B cell (primary cell): ENCODE measurements around the gene SLC35G2. TPM values are rescaled to one million over a fixed set of nuclear protein-coding genes. Genes with fewer than 3 reads are reported as not detected.

Experiments used
- ATAC-seq: fragments of 200-7000 bp; cut with Tn5 transposase; one replicate; pipeline ENCODE4 v1.10.0; 2021; ENCODE audit warnings: low read depth, mild to moderate bottlenecking, moderate number of reproducible peaks, moderate library complexity
- CTCF ChIA-PET: fragments of 350-600 bp; sonication (Branson Sonifier 250); formaldehyde crosslinking; loops from one replicate; lab custom pipeline; 2021; ENCODE audit warnings: antibody characterized with exemption, inconsistent platforms; lab: Charles Lee
- POLR2A ChIA-PET: fragments of 350-600 bp; sonication (Branson Sonifier 250); formaldehyde crosslinking; loops from one replicate; lab custom pipeline; 2021; ENCODE audit warnings: antibody characterized with exemption; lab: Charles Lee
- DNase-seq: peaks from one replicate; pipeline ENCODE4 v3.0.0; 2013
- H2AFZ ChIP-seq: 2 replicates; pipeline ENCODE4 v1.6.1; 2012; ENCODE audit warnings: mild to moderate bottlenecking, low read depth, low read length; ENCODE audit not compliant: insufficient read depth, poor library complexity, severe bottlenecking
- H3K27ac ChIP-seq, 2 donors: 1 replicate in 1 of 2; 2 replicates in 1 of 2; pipeline ENCODE4 v1.5.1; 2012 to 2013; ENCODE audit warnings: low read length in 2 of 2, mild to moderate bottlenecking in 2 of 2, moderate library complexity in 1 of 2
- H3K27me3 ChIP-seq, 4 experiments: fragments of 200-600 bp in 1 of 4; sonication (generic) in 1 of 4; replicated peaks in 1 of 4; 1 replicate in 2 of 4; 2 replicates in 2 of 4; pipeline versions ENCODE4 v1.6.1 to v1.7.0; 2013 to 2016; ENCODE audit warnings: low read length in 3 of 4, mild to moderate bottlenecking in 2 of 4, mixed read lengths in 1 of 4, moderate library complexity in 1 of 4; ENCODE audit not compliant: insufficient read depth in 4 of 4, control insufficient read depth in 3 of 4; ENCODE audit errors: control extremely low read depth in 1 of 4
- H3K36me3 ChIP-seq, 2 experiments: replicated peaks in 1 of 2; 1 replicate in 1 of 2; 2 replicates in 1 of 2; pipeline versions ENCODE4 v1.6.1 to v1.7.1; 2013; ENCODE audit warnings: low read length in 1 of 2; ENCODE audit not compliant: insufficient read depth in 2 of 2, control insufficient read depth in 1 of 2; ENCODE audit errors: control extremely low read depth in 1 of 2, extremely low read depth in 1 of 2
- H3K4me1 ChIP-seq, 2 donors: fragments of 200-600 bp in 1 of 2; sonication (generic) in 1 of 2; 1 replicate in 1 of 2; 2 replicates in 1 of 2; pipeline versions ENCODE4 v1.5.1 to v1.6.1; 2013 to 2017; ENCODE audit warnings: low read length in 2 of 2; ENCODE audit not compliant: control insufficient read depth in 2 of 2, insufficient read depth in 2 of 2
- H3K4me2 ChIP-seq: replicated peaks from 2 replicates; pipeline ENCODE3; 2012; ENCODE audit warnings: mild to moderate bottlenecking, low read depth, low read length; ENCODE audit not compliant: poor library complexity, severe bottlenecking
- H3K4me3 ChIP-seq, 5 experiments: fragments of 200-600 bp in 1 of 5; sonication (generic) in 1 of 5; 1 replicate in 3 of 5; 2 replicates in 2 of 5; pipeline versions ENCODE4 v1.5.1 to v1.7.0; 2011 to 2016; ENCODE audit warnings: low read length in 4 of 5, mild to moderate bottlenecking in 4 of 5, low read depth in 2 of 5, control low read depth in 1 of 5, moderate library complexity in 1 of 5; ENCODE audit not compliant: insufficient read depth in 1 of 5; ENCODE audit errors: control extremely low read depth in 1 of 5, extremely low read depth in 1 of 5
- H3K79me2 ChIP-seq: fragments of 200-600 bp; sonication (generic); one replicate; pipeline ENCODE4 v1.6.0; 2016; ENCODE audit warnings: low read length; ENCODE audit not compliant: control insufficient read depth, insufficient read depth
- H3K9ac ChIP-seq: fragments of 200-600 bp; sonication (generic); 2 replicates; pipeline ENCODE4 v1.6.1; 2017; ENCODE audit warnings: mild to moderate bottlenecking, low read length, moderate library complexity
- H3K9me3 ChIP-seq, 3 donors: one replicate each; pipeline versions ENCODE4 v1.6.1 to v1.7.1; 2013; ENCODE audit warnings: low read length in 2 of 3; ENCODE audit not compliant: control insufficient read depth in 2 of 3, insufficient read depth in 1 of 3; ENCODE audit errors: control extremely low read depth in 1 of 3
- H4K20me1 ChIP-seq: 2 replicates; pipeline ENCODE4 v1.6.0; 2012; ENCODE audit warnings: mild to moderate bottlenecking, low read length; ENCODE audit not compliant: insufficient read depth, control insufficient read depth, poor library complexity, severe bottlenecking
- H3K27ac Mint-ChIP-seq: one replicate; pipeline ENCODE4 v1.8.0; 2021; ENCODE audit warnings: mixed read lengths
- H3K27me3 Mint-ChIP-seq: one replicate; pipeline ENCODE4 v1.8.0; 2021; ENCODE audit warnings: mixed read lengths
- H3K4me1 Mint-ChIP-seq: one replicate; pipeline ENCODE4 v1.8.0; 2021; ENCODE audit warnings: mixed read lengths
- H3K4me3 Mint-ChIP-seq: one replicate; pipeline ENCODE4 v1.8.0; 2021; ENCODE audit warnings: mixed read lengths
- H3K9me3 Mint-ChIP-seq: one replicate; pipeline ENCODE4 v1.8.0; 2022; ENCODE audit warnings: mixed read lengths; ENCODE audit not compliant: insufficient read depth
- EZH2 ChIP-seq: IDR thresholded peaks from 2 replicates; pipeline ENCODE4 v1.6.1; 2012; ENCODE audit warnings: borderline replicate concordance, low read depth, mild to moderate bottlenecking, moderate library complexity, low read length; ENCODE audit not compliant: insufficient read depth, poor library complexity, severe bottlenecking
- WGBS: methylation state at CpG from one replicate; pipeline ENCODE4 v1.1.5; 2013; ENCODE audit warnings: missing lambda C conversion rate; ENCODE audit not compliant: insufficient coverage; 5-methylcytosine and 5-hydroxymethylcytosine counted together
- intact Hi-C: fragments of 100-400 bp; cut with micrococcal nuclease; formaldehyde crosslinking; loops from one replicate; pipeline ENCODE4 v1.10.0; 2022
- polyA plus RNA-seq: library from polyadenylated mRNA; depleted of rRNA; stranded (reverse); fragments of >200 nt; gene quantifications from 2 replicates; pipeline ENCODE4 v1.2.3, GENCODE V29; 2012
- total RNA-seq, 2 donors: library from RNA; stranded (reverse); fragments of 120-200 nt in 1 of 2; gene quantifications; 1 replicate in 1 of 2; 2 replicates in 1 of 2; pipeline versions ENCODE4 v1.2.3 to v1.2.4, GENCODE V29; 2013 to 2022
- TF ChIP-seq, protein P1 (sequence below): fragments of 200-600 bp; IDR thresholded peaks from one replicate; pipeline ENCODE4 v1.8.0; 2022; ENCODE audit warnings: antibody characterized with exemption, mild to moderate bottlenecking

The SLC35G2 gene
- total and polyA plus RNA-seq, 2 donors (not counting 1 experiment from before 2014, with no cell fraction given), result 0.07 to 9.4 TPM

DNA sequence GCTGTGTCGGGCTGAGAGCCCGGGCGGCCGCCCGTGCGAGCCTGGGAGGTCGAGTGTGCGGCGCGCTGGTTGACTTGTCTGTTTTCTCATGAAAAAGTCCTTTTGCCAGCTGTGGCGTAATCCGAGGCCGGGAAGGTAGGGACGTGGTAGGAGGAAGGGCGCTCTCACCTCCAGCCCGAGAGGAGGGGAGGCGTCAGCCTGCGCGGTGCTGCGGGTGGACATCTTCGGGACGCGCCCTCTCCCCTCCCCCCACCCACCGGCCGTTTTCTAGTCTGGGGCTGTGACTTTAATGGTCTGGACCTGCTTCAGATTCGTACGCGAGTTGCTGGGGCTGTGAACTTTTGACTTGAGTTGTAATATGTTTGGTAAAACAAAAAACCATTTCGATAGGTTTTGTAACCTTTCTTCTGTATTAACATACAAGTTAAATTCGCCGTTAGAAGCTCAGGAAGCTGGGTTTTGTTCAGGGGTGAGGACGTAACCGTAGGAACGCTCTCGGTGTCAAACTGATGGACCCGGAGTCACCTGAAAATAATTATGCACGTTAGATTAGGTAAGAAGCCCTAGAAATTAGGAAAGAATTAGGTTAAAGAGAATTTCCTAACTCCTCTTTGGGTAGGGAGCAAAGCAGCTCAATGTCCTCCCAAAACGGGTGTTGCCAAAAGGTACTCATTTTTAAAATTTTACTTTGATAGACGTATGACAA lies 43.8 kb downstream of the SLC35G2 start:
- DNase-seq, result no peak
- intact Hi-C loops, result loop anchor here (1.0 to 10.0 kb wide), 9 partner anchors 40 to 1732 kb away; partner anchors contain the start of genes CEP70, PCCB, PPP2R3A and STAG1
- Mint-ChIP-seq H3K27me3 (no peaks in the 10 kb centered on the region), H3K4me1 (peaks cover 47% of the 10 kb centered on the region), H3K4me3 (peak overlapping the region; percentile 98), H3K9me3 (no peaks in the 10 kb centered on the region), H3K27ac (peak overlapping the region; percentile 99)
- Histone ChIP-seq H3K9ac (peak overlapping the region; percentile 79), H4K20me1 (peaks cover 21% of the 10 kb centered on the region), H3K4me3 (peak overlapping the region; percentile 72 to 84 (median 82)), H2AFZ (peak overlapping the region; percentile 73), H3K4me1 (peaks cover 18 to 22% of the 10 kb centered on the region in 2 donors), H3K4me2 (peak overlapping the region; percentile 96), H3K9me3 (no peaks in the 10 kb centered on the region), H3K79me2 (peaks cover 76% of the 10 kb centered on the region), H3K36me3 (peaks cover 0 to 6% of the 10 kb centered on the region in 2 experiments), H3K27ac (peak overlapping the region; percentile 85 to 90), H3K27me3 (no peaks in the 10 kb centered on the region)
- 3% methylated on average over 16 of the region's 39 CpGs for WGBS
- CTCF ChIA-PET, result interaction anchor here (0.6 to 4.0 kb wide), 6 partner anchors 18 to 471 kb away, joined by 3 to 55 read pairs (median 8); partner anchors contain the start of gene STAG1
- ATAC-seq, result no peak
- TF ChIP-seq EZH2, result no peak
- TF ChIP-seq, protein P1, sequence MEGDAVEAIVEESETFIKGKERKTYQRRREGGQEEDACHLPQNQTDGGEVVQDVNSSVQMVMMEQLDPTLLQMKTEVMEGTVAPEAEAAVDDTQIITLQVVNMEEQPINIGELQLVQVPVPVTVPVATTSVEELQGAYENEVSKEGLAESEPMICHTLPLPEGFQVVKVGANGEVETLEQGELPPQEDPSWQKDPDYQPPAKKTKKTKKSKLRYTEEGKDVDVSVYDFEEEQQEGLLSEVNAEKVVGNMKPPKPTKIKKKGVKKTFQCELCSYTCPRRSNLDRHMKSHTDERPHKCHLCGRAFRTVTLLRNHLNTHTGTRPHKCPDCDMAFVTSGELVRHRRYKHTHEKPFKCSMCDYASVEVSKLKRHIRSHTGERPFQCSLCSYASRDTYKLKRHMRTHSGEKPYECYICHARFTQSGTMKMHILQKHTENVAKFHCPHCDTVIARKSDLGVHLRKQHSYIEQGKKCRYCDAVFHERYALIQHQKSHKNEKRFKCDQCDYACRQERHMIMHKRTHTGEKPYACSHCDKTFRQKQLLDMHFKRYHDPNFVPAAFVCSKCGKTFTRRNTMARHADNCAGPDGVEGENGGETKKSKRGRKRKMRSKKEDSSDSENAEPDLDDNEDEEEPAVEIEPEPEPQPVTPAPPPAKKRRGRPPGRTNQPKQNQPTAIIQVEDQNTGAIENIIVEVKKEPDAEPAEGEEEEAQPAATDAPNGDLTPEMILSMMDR, result peak; percentile 14
- POLR2A ChIA-PET, result interaction anchor here (0.6 to 3.2 kb wide), 7 partner anchors 19 to 763 kb away, joined by 3 to 50 read pairs (median 5); partner anchors contain the start of genes MSL2 and STAG1

- Histone ChIP-seq H2AFZ (no peak overlapping the region), H3K4me1 (peaks cover 3 to 7% of the 10 kb centered on the region in 2 donors), H3K4me3 (no peak overlapping the region), H4K20me1 (peaks cover 82% of the 10 kb centered on the region), H3K27me3 (no peaks in the 10 kb centered on the region), H3K9me3 (peaks cover 0 to 6% (median 0%) of the 10 kb centered on the region in 3 donors), H3K79me2 (peaks cover 99% of the 10 kb centered on the region), H3K9ac (no peak overlapping the region), H3K27ac (no peak overlapping the region), H3K36me3 (peaks cover 5 to 30% of the 10 kb centered on the region in 2 experiments), H3K4me2 (no peak overlapping the region)
- DNase-seq (no peak), ATAC-seq (no peak)
- H3K4me1 Mint-ChIP-seq, result peaks cover 49% of the 10 kb centered on the region
- no peak overlapping the region for H3K4me3 Mint-ChIP-seq
- peaks cover 4% of the 10 kb centered on the region for H3K9me3 Mint-ChIP-seq
- intact Hi-C loops, result loop anchor here (10.0 kb wide), 1 partner anchor 1726 kb away; the partner anchor contains the start of gene CEP70
- POLR2A ChIA-PET, result no interaction called here
- H3K27me3 Mint-ChIP-seq, result no peaks in the 10 kb centered on the region
- CTCF ChIA-PET, result interaction anchor here (0.7 kb wide), 1 partner anchor 145 kb away, joined by 3 read pairs; no protein-coding TSS in a partner anchor
- WGBS, result 100% methylated on average over 3 of the region's 9 CpGs
- no peak overlapping the region for H3K27ac Mint-ChIP-seq
- TF ChIP-seq, protein P1, result no peak
- TF ChIP-seq EZH2, result no peak
These were observed 50.4 kb downstream of the SLC35G2 start for GRCh38 chr3:136869282-136869681.
